HG03039 (cell line): ENCODE measurements around the gene PACS2.

Experiments used
- ATAC-seq: cut with Tn5 transposase; IDR thresholded peaks from one replicate; pipeline ENCODE4 v1.9.1; 2021; ENCODE audit warnings: mild to moderate bottlenecking, moderate library complexity; ENCODE audit not compliant: unreplicated experiment

PACS2 gene

GRCh38 chr14:105366386-105367074 is 52.0 kb downstream of the PACS2 start:
- ATAC-seq: no peak

- no peak for ATAC-seq
Measured at GRCh38 chr14:105367116-105368031, 52.8 kb downstream of the PACS2 start.

GRCh38 chr14:105368032-105368417 is 53.5 kb downstream of the PACS2 start:
- no peak for ATAC-seq

DNA sequence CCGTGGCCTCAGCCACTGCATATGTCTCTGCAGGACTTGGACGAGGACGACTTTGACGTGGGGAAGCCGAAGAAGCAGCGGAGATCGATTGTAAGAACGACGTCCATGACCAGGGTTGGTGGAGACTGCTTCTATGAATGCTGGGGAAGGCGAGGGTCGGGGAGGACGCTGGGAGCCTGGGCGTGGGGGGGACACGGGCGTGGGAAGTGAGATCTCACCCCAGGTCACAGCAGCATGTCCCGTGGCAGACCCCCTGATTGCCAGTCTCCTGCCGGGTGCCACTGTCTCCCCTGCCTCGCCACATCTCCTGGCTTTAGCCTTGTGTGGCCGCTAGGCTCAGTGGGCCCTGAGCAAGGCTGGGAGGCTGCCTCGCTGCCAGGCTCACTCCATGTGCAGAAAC is 53.9 kb downstream of the PACS2 start:
- ATAC-seq: no peak

DNA sequence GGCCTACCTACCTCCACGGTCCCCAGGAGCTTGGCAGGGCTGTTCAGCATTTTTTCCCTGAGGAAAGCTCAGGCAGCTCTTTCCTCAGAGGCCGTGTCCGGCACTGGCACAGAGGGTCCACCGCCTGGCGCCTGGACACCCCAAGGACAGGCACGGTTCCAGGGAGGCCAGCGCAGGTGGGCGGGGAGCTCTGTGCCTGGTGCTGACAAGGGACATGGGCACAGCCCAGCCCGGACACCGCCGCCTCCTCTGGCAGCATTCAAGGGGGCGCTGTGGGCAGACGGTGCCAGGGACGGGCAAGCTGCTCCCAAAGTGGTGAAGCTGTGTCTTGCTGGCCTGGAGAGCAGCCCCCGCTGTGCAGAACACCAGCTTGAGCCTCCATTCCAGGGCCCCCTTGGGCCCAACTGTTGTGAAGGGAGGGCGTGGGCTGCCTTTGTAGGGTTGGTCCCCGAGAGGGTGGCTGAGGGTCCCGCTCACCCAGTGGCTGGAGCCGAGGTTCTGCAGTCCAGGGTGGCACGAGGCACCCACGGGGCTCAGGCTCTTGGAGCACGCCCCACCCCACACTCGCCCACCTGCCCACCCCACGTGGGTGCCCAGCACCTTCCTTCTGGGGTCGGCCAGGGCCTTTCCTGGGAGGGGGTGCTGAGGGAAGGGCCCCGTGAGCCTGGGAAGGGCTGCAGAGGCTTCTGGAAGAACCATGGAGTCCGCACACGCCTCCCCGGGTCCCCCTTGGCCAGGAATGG is 54.5 kb downstream of the PACS2 start:
- ATAC-seq: no peak

- ATAC-seq: no peak
Measured at GRCh38 chr14:105369653-105370040, 55.1 kb downstream of the PACS2 start.

DNA sequence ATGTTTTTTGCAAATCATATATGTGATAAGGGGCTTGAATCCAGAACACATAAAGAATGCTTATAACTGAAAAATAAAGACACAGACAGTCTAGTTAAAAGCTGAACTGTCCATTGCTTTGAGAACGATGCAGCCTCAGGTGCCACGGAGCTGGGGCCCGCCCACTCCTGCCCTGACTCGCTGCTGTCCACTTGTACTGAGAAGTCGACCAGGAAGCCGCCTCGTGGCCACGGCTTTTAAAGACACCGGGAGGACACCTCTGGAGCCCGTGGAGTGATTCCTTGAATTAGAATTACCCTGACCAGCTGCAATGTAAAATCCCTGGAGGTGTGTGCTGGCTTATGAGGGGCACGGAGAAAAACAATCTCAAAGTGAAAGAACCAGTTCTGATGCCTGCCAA is 59.8 kb downstream of the PACS2 start:
- no peak for ATAC-seq

GRCh38 chr14:105375635-105376057 is 61.1 kb downstream of the PACS2 start:
- ATAC-seq: no peak

DNA sequence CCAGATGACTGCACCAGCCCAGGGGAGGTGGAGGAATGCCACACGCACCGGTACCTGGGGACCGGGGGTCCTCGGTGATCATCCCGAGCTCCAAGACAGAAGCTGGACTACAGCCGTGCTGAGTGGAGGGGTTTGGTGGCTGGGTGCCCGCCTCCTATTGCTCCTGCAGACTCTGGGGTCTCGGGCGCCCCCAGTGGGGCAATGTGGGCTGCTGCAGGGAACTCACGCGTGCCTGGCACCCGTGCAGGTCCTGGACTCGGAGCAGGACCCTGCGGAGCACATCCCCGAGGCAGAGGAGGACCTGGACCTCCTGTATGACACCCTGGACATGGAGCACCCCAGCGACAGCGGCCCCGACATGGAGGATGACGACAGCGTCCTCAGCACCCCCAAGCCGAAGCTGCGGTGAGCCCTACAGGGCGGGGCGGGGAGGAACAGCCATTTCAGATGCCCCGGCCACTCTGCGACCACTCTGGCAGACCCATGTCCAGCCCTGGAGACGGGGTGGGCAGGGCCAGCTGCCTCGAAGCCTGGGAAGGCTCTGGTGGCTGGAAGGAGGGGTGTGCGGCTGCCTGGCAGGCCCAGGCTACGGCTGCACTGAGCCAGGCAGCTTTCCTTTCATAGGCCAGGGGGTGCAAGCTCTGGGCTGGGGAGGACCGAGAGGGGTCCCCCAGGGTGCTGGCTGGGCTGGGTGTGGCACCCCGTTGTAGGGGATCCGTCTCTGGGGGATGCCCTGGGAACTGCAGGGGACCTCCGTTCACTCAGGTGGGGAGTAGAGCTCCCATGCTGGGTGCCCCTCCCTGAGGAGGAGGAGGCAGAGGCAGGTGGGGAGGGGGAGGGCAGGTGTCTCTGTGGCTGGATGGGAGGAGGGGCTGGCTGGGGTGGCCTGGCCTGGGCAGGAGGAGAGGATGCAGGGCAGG is 62.2 kb downstream of the PACS2 start:
- ATAC-seq: no peak

GRCh38 chr14:105377555-105378182 is 63.1 kb downstream of the PACS2 start:
- ATAC-seq: no peak

DNA sequence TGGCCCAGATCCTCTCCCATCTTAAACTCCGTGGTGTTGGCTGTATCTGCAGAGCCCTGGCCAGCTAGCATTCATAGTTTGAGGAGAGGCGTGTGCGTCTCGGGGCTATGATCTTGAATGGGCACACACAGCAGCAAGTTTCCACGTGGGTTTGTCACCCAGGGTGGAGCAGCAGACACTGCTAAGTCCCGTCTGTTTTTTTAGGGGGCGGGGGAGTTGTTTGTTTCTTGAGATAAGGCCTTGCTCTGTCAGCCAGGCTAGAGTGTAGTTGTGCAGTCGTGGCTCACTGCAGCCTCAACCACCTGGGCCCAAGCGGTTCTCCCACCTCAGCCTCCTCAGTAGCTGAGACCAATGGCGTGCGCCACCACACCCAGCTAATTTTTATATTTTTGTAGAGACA is 63.7 kb downstream of the PACS2 start:
- no peak for ATAC-seq

DNA sequence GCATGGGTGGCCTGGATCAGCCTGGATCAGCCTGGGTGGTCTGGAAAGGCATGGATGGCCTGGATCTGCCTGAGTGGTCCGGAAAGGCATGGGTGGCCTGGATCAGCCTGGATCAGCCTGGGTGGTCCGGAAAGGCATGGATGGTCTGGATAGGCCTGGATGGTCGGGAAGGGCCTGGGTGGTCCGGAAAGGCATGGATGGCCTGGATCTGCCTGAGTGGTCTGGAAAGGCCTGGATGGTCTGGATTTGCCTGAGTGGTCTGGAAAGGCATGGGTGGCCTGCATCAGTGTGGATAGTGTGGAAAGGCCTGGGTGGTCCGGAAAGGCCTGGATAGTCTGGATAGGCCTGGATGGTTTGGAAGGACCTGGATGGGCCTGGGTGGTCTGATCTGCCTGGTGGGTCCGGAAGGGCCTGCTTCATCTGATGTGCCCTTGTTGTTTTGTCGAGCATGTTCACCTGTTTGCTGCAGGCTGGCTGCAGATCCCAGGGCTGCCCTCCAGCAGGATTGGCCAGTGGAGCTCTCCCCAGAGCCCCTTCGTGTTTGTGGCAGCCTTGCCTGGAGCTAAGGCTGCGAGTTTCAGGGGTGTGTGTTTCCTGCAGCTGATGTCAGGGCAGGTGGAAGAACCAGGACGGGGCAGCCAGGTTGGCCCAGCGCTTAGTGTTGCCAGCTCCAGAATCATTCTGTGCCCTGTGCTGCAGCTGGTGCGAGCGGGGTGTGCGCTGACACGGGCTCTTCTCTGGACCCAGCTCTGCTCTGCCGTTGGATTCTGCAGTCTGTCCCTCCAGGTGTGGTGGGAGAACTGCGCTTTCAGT is 64.5 kb downstream of the PACS2 start:
- ATAC-seq: no peak

- ATAC-seq: no peak
Measured at GRCh38 chr14:105379946-105380345, 65.4 kb downstream of the PACS2 start.

GRCh38 chr14:105380756-105381155 is 66.2 kb downstream of the PACS2 start:
- no peak for ATAC-seq

DNA sequence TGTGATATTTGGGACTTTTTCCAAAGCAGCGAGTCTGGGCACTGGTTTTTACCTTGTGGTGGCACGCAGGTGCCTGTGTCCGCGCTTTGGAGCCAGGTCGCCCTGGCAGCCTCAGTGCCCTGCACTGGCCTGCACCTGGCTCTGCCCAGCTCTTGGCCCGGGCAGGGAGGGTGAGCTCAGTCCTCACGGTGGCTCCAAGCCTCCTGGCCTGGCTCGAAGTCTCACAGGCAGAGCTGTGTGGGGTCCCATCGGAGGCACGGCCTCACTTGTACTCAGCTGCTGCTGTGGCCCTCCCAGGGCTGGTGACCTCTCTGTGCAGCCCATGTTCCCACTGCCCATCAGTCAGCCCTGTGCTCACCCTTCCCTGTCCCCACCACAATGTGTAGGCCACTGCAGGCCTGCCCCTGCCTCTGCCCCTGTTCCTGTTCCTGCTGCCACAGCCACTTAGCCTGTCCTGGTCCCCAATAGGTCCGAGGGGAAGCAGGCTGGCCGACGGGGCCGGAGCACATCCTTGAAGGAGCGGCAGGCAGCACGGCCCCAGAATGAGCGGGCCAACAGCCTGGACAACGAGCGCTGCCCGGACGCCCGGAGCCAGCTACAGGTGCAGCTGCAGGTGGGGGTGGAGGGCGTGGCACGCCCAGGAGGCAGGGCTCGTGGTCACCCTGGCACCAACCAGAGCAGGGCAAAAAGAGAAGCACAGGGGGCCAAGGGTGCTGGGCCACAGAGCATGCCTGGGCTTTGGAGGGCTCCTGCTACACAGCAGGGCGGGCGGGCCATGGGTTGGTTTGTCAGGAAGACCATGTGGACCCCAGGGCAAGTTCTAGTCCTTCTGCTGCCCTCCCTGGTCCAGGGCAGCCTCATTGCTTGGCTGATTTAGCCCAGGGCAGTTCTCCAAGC is 67.1 kb downstream of the PACS2 start:
- no peak for ATAC-seq

- no peak for ATAC-seq
Measured at GRCh38 chr14:105382343-105383082, 68.0 kb downstream of the PACS2 start.

- no peak for ATAC-seq
Measured at GRCh38 chr14:105383083-105383730, 68.7 kb downstream of the PACS2 start.
